ENCODE data around the gene GDNF. TPM values are rescaled to one million over a fixed set of nuclear protein-coding genes. Genes with fewer than 3 reads are reported as not detected.

The GDNF gene
- total RNA-seq, 2 donors from 2014 or later, result 0.58 to 2.4 TPM

GRCh38 chr5:37812365-37812764 lies 27.5 kb downstream of the GDNF start:
- Mint-ChIP-seq H3K27ac (no peak overlapping the region), H3K9me3 (no peaks in the 10 kb centered on the region), H3K4me3 (no peak overlapping the region), H3K4me1 (peaks cover 6% of the 10 kb centered on the region), H3K27me3 (ENCODE audit: insufficient read depth) (peaks cover 2% of the 10 kb centered on the region), H3K36me3 (ENCODE audit: low read depth) (peaks cover 2% of the 10 kb centered on the region)
- WGBS, 2 experiments (ENCODE audit: insufficient coverage in 1 of 2, insufficient read length in 1 of 2), result 95 to 100% methylated on average over 1 to 2 of the region's 2 CpGs
- Histone ChIP-seq H3K9ac (ENCODE audit: extremely low read depth, low read length, poor library complexity, severe bottlenecking) (no peak overlapping the region), H3K4me3 (ENCODE audit: low read length) (no peak overlapping the region), H3K36me3 (ENCODE audit: control insufficient read depth, insufficient read depth, low read length) (no peaks in the 10 kb centered on the region), H3K4me1 (ENCODE audit: control insufficient read depth, insufficient read depth, low read length) (no peaks in the 10 kb centered on the region), H3K27ac (ENCODE audit: low read depth, low read length) (no peak overlapping the region), H3K27me3 (ENCODE audit: control insufficient read depth, insufficient read depth, low read length, poor library complexity, severe bottlenecking) (no peaks in the 10 kb centered on the region), H3K9me3 (ENCODE audit: control insufficient read depth, low read length) (no peaks in the 10 kb centered on the region)
- TF ChIP-seq CTCF (conservative IDR thresholded peaks at IDR 0.05), result no peak
- DNase-seq, result no peak

- Histone ChIP-seq H3K27ac (ENCODE audit: low read depth, low read length) (no peak overlapping the region), H3K9me3 (ENCODE audit: control insufficient read depth, low read length) (no peaks in the 10 kb centered on the region), H3K9ac (ENCODE audit: extremely low read depth, low read length, poor library complexity, severe bottlenecking) (no peak overlapping the region), H3K27me3 (ENCODE audit: control insufficient read depth, insufficient read depth, low read length, poor library complexity, severe bottlenecking) (no peaks in the 10 kb centered on the region), H3K36me3 (ENCODE audit: control insufficient read depth, insufficient read depth, low read length) (no peaks in the 10 kb centered on the region), H3K4me1 (ENCODE audit: control insufficient read depth, insufficient read depth, low read length) (no peaks in the 10 kb centered on the region), H3K4me3 (ENCODE audit: low read length) (no peak overlapping the region)
- H3K27me3 Mint-ChIP-seq (ENCODE audit: insufficient read depth), result peaks cover 2% of the 10 kb centered on the region
- no peak for TF ChIP-seq CTCF (conservative IDR thresholded peaks at IDR 0.05)
- peaks cover 2% of the 10 kb centered on the region for H3K36me3 Mint-ChIP-seq (ENCODE audit: low read depth)
- H3K9me3 Mint-ChIP-seq, result no peaks in the 10 kb centered on the region
- 91 to 95% methylated on average over 8 to 10 of the region's 10 CpGs for WGBS, 2 experiments (ENCODE audit: insufficient coverage in 1 of 2, insufficient read length in 1 of 2)
- H3K4me3 Mint-ChIP-seq, result no peak overlapping the region
- no peak for DNase-seq
- H3K4me1 Mint-ChIP-seq, result peaks cover 6% of the 10 kb centered on the region
- no peak overlapping the region for H3K27ac Mint-ChIP-seq
These were observed 28.0 kb downstream of the GDNF start for GRCh38 chr5:37811866-37812265.

- no peaks in the 10 kb centered on the region for H3K36me3 Mint-ChIP-seq (ENCODE audit: low read depth)
- no peaks in the 10 kb centered on the region for H3K27me3 ChIP-seq (ENCODE audit: control insufficient read depth, insufficient read depth, low read length, poor library complexity, severe bottlenecking)
- H3K4me1 Mint-ChIP-seq, result peaks cover 3% of the 10 kb centered on the region
- 93 to 95% methylated on average over 12 to 14 of the region's 14 CpGs for WGBS, 2 experiments (ENCODE audit: insufficient coverage in 1 of 2, insufficient read length in 1 of 2)
- no peaks in the 10 kb centered on the region for H3K9me3 Mint-ChIP-seq
- no peaks in the 10 kb centered on the region for H3K36me3 ChIP-seq (ENCODE audit: control insufficient read depth, insufficient read depth, low read length)
- no peak overlapping the region for H3K4me3 ChIP-seq (ENCODE audit: low read length)
- H3K9ac ChIP-seq (ENCODE audit: extremely low read depth, low read length, poor library complexity, severe bottlenecking), result no peak overlapping the region
- no peak for DNase-seq
- no peaks in the 10 kb centered on the region for H3K4me1 ChIP-seq (ENCODE audit: control insufficient read depth, insufficient read depth, low read length)
- H3K4me3 Mint-ChIP-seq, result no peak overlapping the region
- no peaks in the 10 kb centered on the region for H3K9me3 ChIP-seq (ENCODE audit: control insufficient read depth, low read length)
- no peak overlapping the region for H3K27ac Mint-ChIP-seq
- TF ChIP-seq CTCF (conservative IDR thresholded peaks at IDR 0.05), result no peak
- H3K27me3 Mint-ChIP-seq (ENCODE audit: insufficient read depth), result peaks cover 8% of the 10 kb centered on the region
- no peak overlapping the region for H3K27ac ChIP-seq (ENCODE audit: low read depth, low read length)
These were observed 29.5 kb downstream of the GDNF start for GRCh38 chr5:37810311-37810710.
